ENCODE measurements around the gene RTBDN.
A peak's percentile ranks its signal among the peaks of the same experiment; 100 is the strongest.
"Not testable (repeated sequence)": the region's sequence is repeated elsewhere in the genome, so short reads cannot be mapped to it uniquely, and the experiment has no call there.

Gene RTBDN

DNA sequence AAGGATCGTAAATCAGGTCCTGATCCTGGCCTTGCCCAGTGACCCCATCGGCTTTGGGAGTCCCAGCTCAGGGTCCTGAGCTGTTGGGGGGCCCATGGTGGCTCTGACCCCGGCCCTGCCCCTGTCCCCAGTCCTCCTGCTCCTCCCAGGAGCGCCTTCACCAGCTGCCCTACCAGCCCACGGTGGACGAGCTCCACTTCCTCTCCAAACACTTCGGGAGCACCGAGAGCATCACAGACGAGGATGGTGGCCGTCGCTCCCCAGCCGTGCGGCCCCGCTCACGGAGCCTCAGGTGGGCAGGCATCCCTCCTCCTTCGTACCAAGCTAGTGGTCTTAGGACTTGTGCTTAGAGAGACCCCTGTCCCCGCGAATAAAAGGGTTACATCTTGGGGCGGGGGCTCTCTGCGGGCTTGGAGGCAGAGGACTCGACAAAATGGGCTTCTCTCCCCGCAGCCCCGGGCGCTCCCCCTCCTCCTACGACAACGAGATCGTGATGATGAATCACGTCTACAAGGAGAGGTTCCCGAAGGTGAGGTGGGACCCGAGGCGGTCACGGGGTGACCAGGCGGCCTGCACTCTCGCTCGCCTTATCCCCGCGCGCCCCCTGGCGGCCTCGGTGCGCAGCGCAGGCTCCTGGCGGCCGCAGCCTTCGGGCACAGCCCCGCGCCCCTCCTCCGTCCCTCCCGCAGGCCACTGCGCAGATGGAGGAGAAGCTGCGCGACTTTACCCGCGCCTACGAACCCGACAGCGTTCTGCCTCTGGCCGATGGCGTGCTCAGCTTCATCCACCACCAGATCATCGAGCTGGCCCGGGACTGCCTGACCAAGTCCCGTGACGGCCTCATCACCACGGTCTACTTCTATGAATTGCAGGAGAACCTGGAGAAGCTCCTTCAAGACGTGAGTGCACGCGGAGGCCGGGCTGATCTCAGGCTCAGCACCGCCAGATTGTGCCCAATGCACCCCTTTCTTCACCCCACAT is 13.1 kb upstream of the RTBDN start:
- peak; percentile 70 for DNase-seq
- Histone ChIP-seq H3K4me2 (ENCODE audit: insufficient read depth, low read length) (peak overlapping the region; percentile 45; the same call in 1 of the 2 replicates), H3K9ac (ENCODE audit: low read depth, low read length) (no peak overlapping the region), H3K36me3 (ENCODE audit: insufficient read depth, low read length) (peaks cover 30% of the 10 kb centered on the region), H4K20me1 (ENCODE audit: insufficient read depth, low read length) (peaks cover 12% of the 10 kb centered on the region), H3K79me2 (ENCODE audit: insufficient read depth, low read length) (peaks cover 8% of the 10 kb centered on the region; the same call in 1 of the 2 replicates), H2AFZ (ENCODE audit: low read depth, low read length) (no peak overlapping the region; the same call in none of the 2 replicates), H3K27ac (ENCODE audit: low read length) (no peak overlapping the region), H3K9me3 (ENCODE audit: insufficient read depth, low read length, severe bottlenecking) (no peaks in the 10 kb centered on the region), H3K27me3 (ENCODE audit: insufficient read depth, low read length, poor library complexity) (no peaks in the 10 kb centered on the region), H3K4me3 (ENCODE audit: low read depth in 1 of 2, low read length in 2 of 2) (no peak overlapping the region), H3K4me1 (ENCODE audit: insufficient read depth, low read length) (peaks cover 8% of the 10 kb centered on the region)
- peak; percentile 93 for ATAC-seq (ENCODE audit: insufficient read depth, low read depth)
- no peak for TF ChIP-seq EZH2 (IDR thresholded peaks at IDR 0.05; ENCODE audit: borderline replicate concordance, low read depth, low read length, severe bottlenecking)
- TF ChIP-seq, protein P1, sequence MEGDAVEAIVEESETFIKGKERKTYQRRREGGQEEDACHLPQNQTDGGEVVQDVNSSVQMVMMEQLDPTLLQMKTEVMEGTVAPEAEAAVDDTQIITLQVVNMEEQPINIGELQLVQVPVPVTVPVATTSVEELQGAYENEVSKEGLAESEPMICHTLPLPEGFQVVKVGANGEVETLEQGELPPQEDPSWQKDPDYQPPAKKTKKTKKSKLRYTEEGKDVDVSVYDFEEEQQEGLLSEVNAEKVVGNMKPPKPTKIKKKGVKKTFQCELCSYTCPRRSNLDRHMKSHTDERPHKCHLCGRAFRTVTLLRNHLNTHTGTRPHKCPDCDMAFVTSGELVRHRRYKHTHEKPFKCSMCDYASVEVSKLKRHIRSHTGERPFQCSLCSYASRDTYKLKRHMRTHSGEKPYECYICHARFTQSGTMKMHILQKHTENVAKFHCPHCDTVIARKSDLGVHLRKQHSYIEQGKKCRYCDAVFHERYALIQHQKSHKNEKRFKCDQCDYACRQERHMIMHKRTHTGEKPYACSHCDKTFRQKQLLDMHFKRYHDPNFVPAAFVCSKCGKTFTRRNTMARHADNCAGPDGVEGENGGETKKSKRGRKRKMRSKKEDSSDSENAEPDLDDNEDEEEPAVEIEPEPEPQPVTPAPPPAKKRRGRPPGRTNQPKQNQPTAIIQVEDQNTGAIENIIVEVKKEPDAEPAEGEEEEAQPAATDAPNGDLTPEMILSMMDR (IDR thresholded peaks at IDR 0.05; ENCODE audit: borderline replicate concordance, extremely low read depth, low read length, poor library complexity, severe bottlenecking): peak; percentile 95

DNA sequence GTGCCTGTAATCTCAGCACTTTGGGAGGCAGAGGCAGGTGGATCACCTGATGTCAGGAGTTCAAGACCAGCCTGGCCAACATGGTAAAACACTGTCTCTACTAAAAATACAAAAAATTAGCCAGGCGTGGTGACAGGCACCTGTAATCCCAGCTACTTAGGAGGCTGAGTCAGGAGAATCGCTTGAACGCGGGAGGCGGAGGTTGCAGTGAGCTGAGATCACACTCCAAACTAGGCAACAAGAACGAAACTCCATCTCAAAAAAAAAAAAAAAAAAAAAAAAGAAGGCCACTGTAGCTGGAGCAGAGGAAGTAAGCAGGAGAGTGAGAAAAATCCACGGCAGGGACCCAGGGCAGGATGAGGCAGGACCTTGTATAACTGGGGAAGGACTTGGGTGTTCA is 12.2 kb upstream of the RTBDN start:
- not testable (repeated sequence) for H2AFZ ChIP-seq (ENCODE audit: low read depth, low read length); H3K4me2 ChIP-seq (ENCODE audit: insufficient read depth, low read length)

DNA sequence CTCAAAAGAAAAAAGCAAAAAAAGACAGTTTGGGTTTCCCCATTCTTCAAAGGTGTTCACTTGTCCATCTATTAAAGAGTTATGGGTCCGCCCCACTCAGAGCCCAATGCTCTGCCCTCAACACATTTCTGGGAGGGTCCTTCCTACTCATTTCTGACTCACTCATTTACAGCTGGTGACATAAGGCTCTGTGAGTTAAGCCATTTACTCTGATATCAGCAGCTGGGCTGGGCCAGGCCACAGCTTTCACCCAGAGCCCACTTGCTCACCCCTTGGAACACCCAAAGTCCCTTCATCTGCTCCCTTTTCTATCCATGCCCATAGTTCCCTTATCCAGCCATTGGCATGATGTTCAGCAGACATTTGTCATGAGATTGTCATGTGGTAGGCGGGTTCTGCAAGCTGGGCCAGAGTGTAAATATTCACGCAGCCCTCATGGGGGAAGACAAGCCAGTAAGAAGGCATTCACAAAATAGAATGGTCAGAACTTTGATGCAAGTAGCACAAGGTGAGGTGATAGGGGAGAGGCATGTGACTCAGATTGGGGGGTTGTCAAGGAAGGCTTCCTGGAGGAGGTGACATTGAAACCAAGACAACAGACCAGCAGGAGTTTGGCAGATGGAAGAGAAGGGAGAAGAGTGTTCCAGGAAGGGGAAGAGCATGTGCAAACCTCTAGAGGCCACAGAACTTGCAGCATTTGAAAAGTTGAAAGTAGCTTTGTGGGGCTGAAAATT is 9.8 kb upstream of the RTBDN start:
- Histone ChIP-seq H3K9me3 (ENCODE audit: insufficient read depth, low read length, severe bottlenecking) (no peaks in the 10 kb centered on the region), H3K4me1 (ENCODE audit: insufficient read depth, low read length) (peaks cover 23% of the 10 kb centered on the region), H3K79me2 (ENCODE audit: insufficient read depth, low read length) (peaks cover 35% of the 10 kb centered on the region), H3K9ac (ENCODE audit: low read depth, low read length) (no peak overlapping the region), H4K20me1 (ENCODE audit: insufficient read depth, low read length) (peaks cover 31% of the 10 kb centered on the region), H3K4me2 (ENCODE audit: insufficient read depth, low read length) (no peak overlapping the region), H2AFZ (ENCODE audit: low read depth, low read length) (no peak overlapping the region), H3K27ac (ENCODE audit: low read length) (no peak overlapping the region), H3K27me3 (ENCODE audit: insufficient read depth, low read length, poor library complexity) (no peaks in the 10 kb centered on the region), H3K4me3 (ENCODE audit: low read depth in 1 of 2, low read length in 2 of 2) (no peak overlapping the region), H3K36me3 (ENCODE audit: insufficient read depth, low read length) (peaks cover 21% of the 10 kb centered on the region)
- no peak for TF ChIP-seq EZH2 (IDR thresholded peaks at IDR 0.05; ENCODE audit: borderline replicate concordance, low read depth, low read length, severe bottlenecking)
- TF ChIP-seq, protein P1 (IDR thresholded peaks at IDR 0.05; ENCODE audit: borderline replicate concordance, extremely low read depth, low read length, poor library complexity, severe bottlenecking): no peak
- ATAC-seq (ENCODE audit: insufficient read depth, low read depth): no peak
- DNase-seq: no peak

More for the DNA sequence above, 12.2 kb upstream of the RTBDN start:
- not testable (repeated sequence) for ATAC-seq (ENCODE audit: insufficient read depth, low read depth); H3K9me3 ChIP-seq (ENCODE audit: insufficient read depth, low read length, severe bottlenecking); DNase-seq; H3K4me3 ChIP-seq (ENCODE audit: low read depth in 1 of 2, low read length in 2 of 2); H3K27me3 ChIP-seq (ENCODE audit: insufficient read depth, low read length, poor library complexity); H3K9ac ChIP-seq (ENCODE audit: low read depth, low read length); H3K27ac ChIP-seq (ENCODE audit: low read length); H3K4me1 ChIP-seq (ENCODE audit: insufficient read depth, low read length)
- Histone ChIP-seq H4K20me1 (ENCODE audit: insufficient read depth, low read length) (peaks cover 16% of the 10 kb centered on the region), H3K79me2 (ENCODE audit: insufficient read depth, low read length) (peaks cover 13% of the 10 kb centered on the region), H3K36me3 (ENCODE audit: insufficient read depth, low read length) (peaks cover 22% of the 10 kb centered on the region)

DNA sequence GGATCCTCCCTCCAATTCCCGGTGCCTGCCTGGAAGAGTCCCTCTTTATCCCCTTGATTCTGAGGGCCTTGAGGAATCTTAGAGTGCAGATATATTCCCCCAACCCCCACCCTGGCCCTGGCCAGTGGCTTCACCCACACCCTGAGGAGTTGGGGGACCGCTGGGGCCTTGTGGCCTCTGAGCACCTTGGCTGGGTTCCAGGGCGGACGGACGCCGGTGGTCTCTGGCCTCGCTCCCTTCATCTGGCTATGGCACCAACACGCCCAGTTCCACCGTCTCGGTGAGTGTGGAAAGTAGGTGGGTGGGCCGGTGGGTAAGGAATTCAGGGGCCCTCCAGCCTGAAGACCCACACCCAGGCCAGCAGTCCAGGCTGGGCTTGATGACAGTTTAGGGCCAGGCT is 8.9 kb upstream of the RTBDN start:
- no peak overlapping the region for H3K4me2 ChIP-seq (ENCODE audit: insufficient read depth, low read length)
- peaks cover 18% of the 10 kb centered on the region for H3K36me3 ChIP-seq (ENCODE audit: insufficient read depth, low read length)
- H3K9ac ChIP-seq (ENCODE audit: low read depth, low read length): no peak overlapping the region
- H3K9me3 ChIP-seq (ENCODE audit: insufficient read depth, low read length, severe bottlenecking): no peaks in the 10 kb centered on the region
- H3K27ac ChIP-seq (ENCODE audit: low read length): no peak overlapping the region
- H4K20me1 ChIP-seq (ENCODE audit: insufficient read depth, low read length): peaks cover 33% of the 10 kb centered on the region
- DNase-seq (no peak), ATAC-seq (ENCODE audit: insufficient read depth, low read depth) (no peak)
- H3K4me3 ChIP-seq (ENCODE audit: low read depth in 1 of 2, low read length in 2 of 2): no peak overlapping the region
- no peaks in the 10 kb centered on the region for H3K27me3 ChIP-seq (ENCODE audit: insufficient read depth, low read length, poor library complexity)
- peaks cover 39% of the 10 kb centered on the region for H3K79me2 ChIP-seq (ENCODE audit: insufficient read depth, low read length)
- H2AFZ ChIP-seq (ENCODE audit: low read depth, low read length): no peak overlapping the region
- TF ChIP-seq EZH2 (IDR thresholded peaks at IDR 0.05; ENCODE audit: borderline replicate concordance, low read depth, low read length, severe bottlenecking): no peak
- TF ChIP-seq, protein P1 (IDR thresholded peaks at IDR 0.05; ENCODE audit: borderline replicate concordance, extremely low read depth, low read length, poor library complexity, severe bottlenecking): no peak
- peaks cover 31% of the 10 kb centered on the region for H3K4me1 ChIP-seq (ENCODE audit: insufficient read depth, low read length)

Data from DND-41 (cell line).